ENCODE data around the gene POLR2B.
"Not testable (repeated sequence)": the region's sequence is repeated elsewhere in the genome, so short reads cannot be mapped to it uniquely, and the experiment has no call there.

POLR2B gene
- 157 to 372 (median 317) reads per million in 9 experiments for total RNA-seq

DNA sequence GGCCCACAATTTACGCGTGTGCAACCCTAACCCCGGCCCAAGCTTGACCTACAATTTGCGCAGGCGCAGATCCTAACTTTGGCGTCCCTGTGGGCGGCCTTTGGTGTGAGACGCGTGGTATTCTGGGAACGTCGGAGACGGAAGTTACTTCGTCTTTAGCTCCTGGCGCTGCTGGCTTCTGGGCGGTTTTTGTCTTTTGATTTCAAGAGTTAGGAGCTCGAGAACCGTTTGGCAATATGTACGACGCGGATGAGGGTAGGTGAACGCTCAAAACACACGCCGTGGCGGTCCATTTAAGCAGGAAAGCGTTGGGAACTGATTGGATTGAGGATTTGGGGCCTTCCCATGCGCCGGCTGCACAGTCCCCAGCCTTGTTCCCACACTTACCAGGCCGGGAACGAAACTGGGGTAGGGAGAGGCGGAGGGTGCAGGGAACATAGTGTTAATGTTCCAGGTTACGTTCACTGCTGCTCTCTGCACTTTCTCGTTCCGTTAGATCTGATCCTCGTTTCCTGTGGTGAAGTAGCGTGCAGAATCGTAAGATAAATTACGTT is at the start of gene POLR2B:
Gene POLR2B (plus strand): TSS at position 147 of the 554 bp plus-strand sequence. CDS start 90 bp downstream, at position 237.
- Mint-ChIP-seq H3K4me3 (peak within 1 kb of the TSS; percentile 100), H3K27me3 (no peaks in the 10 kb centered on the region), H3K4me1 (ENCODE audit: low read depth in 2 of 2) (peaks cover 48 to 68% of the 10 kb centered on the region in 2 donors), H3K9me3 (no peaks in the 10 kb centered on the region), H3K27ac (peak within 1 kb of the TSS; percentile 99), H3K36me3 (ENCODE audit: insufficient read depth) (peaks cover 52% of the 10 kb centered on the region)
- DNase-seq, result peak; percentile 67 to 75 (median 73)
- peak; percentile 43 for ATAC-seq (replicated peaks)

DNA sequence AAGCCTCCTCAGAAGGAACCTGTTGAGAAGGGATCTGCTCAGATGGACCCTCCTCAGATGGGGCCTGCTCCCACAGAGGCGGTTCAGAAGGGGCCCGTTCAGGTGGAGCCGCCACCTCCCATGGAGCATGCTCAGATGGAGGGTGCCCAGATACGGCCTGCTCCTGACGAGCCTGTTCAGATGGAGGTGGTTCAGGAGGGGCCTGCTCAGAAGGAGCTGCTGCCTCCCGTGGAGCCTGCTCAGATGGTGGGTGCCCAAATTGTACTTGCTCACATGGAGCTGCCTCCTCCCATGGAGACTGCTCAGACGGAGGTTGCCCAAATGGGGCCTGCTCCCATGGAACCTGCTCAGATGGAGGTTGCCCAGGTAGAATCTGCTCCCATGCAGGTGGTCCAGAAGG is 48.1 kb upstream of the POLR2B start:
- peaks cover 10 to 30% of the 10 kb centered on the region in 2 donors for H3K4me1 Mint-ChIP-seq (ENCODE audit: low read depth in 2 of 2)
- no peak overlapping the region for H3K4me3 Mint-ChIP-seq
- no peaks in the 10 kb centered on the region for H3K9me3 Mint-ChIP-seq
- DNase-seq (no peak), ATAC-seq (replicated peaks) (no peak)
- peak overlapping the region; percentile 29 to 44 for H3K27ac Mint-ChIP-seq
- H3K27me3 Mint-ChIP-seq, result no peaks in the 10 kb centered on the region
- peaks cover 60% of the 10 kb centered on the region for H3K36me3 Mint-ChIP-seq (ENCODE audit: insufficient read depth)

DNA sequence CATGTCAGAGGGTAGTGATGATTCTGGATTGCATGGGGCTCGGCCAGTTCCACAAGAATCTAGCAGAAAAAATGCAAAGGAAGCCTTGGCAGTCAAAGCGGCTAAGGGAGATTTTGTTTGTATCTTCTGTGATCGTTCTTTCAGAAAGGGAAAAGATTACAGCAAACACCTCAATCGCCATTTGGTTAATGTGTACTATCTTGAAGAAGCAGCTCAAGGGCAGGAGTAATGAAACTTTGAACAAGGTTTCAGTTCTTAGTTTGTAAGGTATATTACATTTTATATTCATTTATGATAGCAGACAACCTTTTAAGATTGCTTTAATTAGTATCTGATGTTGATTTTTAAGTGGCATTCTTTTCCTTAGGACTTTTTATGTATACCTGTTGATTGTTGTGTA is 46.8 kb upstream of the POLR2B start:
- Mint-ChIP-seq H3K4me1 (ENCODE audit: low read depth in 2 of 2) (peaks cover 10 to 31% of the 10 kb centered on the region in 2 donors), H3K27ac (peak overlapping the region in 1 of 2 donors; percentile 31), H3K27me3 (no peaks in the 10 kb centered on the region), H3K4me3 (no peak overlapping the region), H3K9me3 (no peaks in the 10 kb centered on the region), H3K36me3 (ENCODE audit: insufficient read depth) (peaks cover 57% of the 10 kb centered on the region)
- no peak for ATAC-seq (replicated peaks)
- no peak for DNase-seq

DNA sequence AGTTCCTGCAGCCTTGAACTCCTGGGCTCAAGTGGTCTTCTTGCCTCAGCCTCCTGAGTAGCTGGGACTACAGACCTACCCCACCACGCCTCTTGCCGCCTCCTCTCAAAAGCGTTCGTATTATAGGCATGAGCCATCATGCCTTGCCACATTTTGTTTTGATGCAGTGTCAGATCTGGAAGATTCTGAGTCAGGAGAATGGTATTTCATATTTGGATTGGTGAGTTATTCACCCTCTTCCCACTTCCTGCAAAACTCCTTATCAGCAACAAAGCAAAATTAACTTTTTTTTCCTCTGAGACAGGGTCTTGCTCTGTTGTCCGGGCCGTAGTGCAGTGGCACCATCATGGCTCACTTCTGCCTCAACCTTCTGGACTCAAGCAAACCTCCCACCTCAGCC is 41.4 kb upstream of the POLR2B start:
- H3K36me3 Mint-ChIP-seq (ENCODE audit: insufficient read depth), result peaks cover 35% of the 10 kb centered on the region
- no peak overlapping the region for H3K27ac Mint-ChIP-seq
- DNase-seq (no peak), ATAC-seq (replicated peaks) (no peak)
- no peak overlapping the region for H3K4me3 Mint-ChIP-seq
- H3K27me3 Mint-ChIP-seq, result no peaks in the 10 kb centered on the region
- H3K4me1 Mint-ChIP-seq (ENCODE audit: low read depth in 2 of 2), result peaks cover 0 to 20% of the 10 kb centered on the region in 2 donors
- no peaks in the 10 kb centered on the region for H3K9me3 Mint-ChIP-seq

DNA sequence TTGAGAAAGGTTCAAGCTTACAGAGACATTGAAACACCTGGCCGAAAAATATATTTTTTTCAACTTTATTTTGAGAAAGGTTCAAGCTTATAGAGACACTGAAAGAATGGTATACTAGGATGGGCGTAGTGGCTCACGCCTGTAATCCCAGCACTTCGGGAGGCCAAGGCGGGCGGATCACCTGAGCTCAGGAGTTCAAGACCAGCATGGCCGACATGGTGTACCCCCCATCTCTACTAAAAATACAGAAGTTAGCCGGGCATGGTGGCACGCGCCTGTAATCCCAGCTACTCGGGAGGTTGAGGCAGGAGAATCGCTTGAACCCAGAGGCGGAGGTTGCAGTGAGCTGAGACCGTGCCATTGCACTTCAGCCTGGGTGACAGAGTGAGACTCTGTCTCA is 38.9 kb upstream of the POLR2B start:
- peaks cover 29% of the 10 kb centered on the region for H3K36me3 Mint-ChIP-seq (ENCODE audit: insufficient read depth)
- not testable (repeated sequence) for ATAC-seq (replicated peaks); H3K9me3 Mint-ChIP-seq; H3K27ac Mint-ChIP-seq; DNase-seq; H3K4me3 Mint-ChIP-seq; H3K27me3 Mint-ChIP-seq
- peaks cover 0 to 11% of the 10 kb centered on the region in 2 donors for H3K4me1 Mint-ChIP-seq (ENCODE audit: low read depth in 2 of 2)

DNA sequence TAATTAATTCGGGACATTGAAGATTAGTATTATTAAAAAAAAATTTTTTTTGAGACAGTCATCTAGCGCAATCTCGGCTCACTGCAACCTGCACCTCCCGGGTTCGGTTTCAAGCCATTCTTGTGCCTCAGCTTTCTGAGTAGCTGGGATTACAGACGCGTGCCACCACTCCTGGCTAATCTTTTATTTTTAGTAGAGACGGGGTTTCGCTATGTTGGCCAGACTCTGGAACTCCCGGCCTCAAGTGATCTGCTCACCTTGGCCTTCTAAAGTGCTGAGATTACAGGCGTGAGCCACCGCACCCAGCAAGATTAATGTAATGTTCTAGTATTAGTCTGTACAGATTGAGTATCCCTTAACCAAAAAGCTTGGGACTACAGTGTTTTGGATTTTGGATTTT is 38.3 kb upstream of the POLR2B start:
- Mint-ChIP-seq H3K4me3 (no peak overlapping the region), H3K27ac (no peak overlapping the region), H3K27me3 (no peaks in the 10 kb centered on the region), H3K36me3 (ENCODE audit: insufficient read depth) (peaks cover 29% of the 10 kb centered on the region), H3K4me1 (ENCODE audit: low read depth in 2 of 2) (peaks cover 0 to 11% of the 10 kb centered on the region in 2 donors), H3K9me3 (no peaks in the 10 kb centered on the region)
- no peak for DNase-seq
- no peak for ATAC-seq (replicated peaks)

DNA sequence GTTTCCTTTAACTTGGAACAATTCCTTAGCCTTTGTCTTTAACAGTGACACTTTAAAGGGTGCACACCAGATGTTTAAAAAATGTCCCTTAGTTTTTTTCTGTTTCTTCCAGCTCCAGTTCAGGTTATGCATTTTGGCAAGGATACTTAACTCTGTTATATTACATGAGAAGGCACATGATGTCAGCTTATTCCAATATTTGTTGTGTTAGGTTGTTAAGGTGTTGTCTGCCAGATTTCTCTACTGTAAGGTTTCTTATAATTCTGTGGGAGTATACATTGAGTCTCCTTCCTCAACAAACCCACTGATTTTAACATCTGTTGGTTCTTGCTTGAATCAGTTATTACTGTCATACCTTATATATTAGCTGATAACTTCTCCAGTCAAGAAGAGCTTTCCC is 37.7 kb upstream of the POLR2B start:
- Mint-ChIP-seq H3K4me1 (ENCODE audit: low read depth in 2 of 2) (peaks cover 0 to 11% of the 10 kb centered on the region in 2 donors), H3K9me3 (no peaks in the 10 kb centered on the region), H3K36me3 (ENCODE audit: insufficient read depth) (peaks cover 29% of the 10 kb centered on the region), H3K27me3 (no peaks in the 10 kb centered on the region), H3K27ac (peak overlapping the region in 1 of 2 donors; percentile 71), H3K4me3 (no peak overlapping the region)
- ATAC-seq (replicated peaks) (no peak), DNase-seq (no peak)

DNA sequence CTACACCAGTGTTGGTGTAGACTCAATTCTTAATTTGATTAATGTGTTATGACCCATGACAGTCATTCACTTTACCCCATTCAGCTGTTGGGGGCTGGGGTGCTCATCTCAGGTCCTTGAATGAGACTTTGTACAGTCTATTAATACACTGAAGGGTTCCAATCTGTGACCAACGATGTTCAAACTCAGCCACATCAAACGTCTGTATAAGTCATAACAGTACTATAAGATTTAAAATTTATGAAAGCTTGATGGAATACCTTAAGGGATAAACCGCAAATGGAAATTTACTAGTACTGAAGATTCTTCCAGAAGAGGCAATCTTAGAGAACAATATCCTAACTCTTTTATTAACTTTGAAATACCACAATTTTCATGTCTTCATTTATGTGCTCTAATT is 37.3 kb upstream of the POLR2B start:
- peaks cover 26% of the 10 kb centered on the region for H3K36me3 Mint-ChIP-seq (ENCODE audit: insufficient read depth)
- DNase-seq (no peak), ATAC-seq (replicated peaks) (no peak)
- H3K9me3 Mint-ChIP-seq, result no peaks in the 10 kb centered on the region
- H3K27ac Mint-ChIP-seq, result peak overlapping the region in 1 of 2 donors; percentile 71
- H3K4me1 Mint-ChIP-seq (ENCODE audit: low read depth in 2 of 2), result peaks cover 0 to 11% of the 10 kb centered on the region in 2 donors
- no peaks in the 10 kb centered on the region for H3K27me3 Mint-ChIP-seq
- H3K4me3 Mint-ChIP-seq, result no peak overlapping the region

DNA sequence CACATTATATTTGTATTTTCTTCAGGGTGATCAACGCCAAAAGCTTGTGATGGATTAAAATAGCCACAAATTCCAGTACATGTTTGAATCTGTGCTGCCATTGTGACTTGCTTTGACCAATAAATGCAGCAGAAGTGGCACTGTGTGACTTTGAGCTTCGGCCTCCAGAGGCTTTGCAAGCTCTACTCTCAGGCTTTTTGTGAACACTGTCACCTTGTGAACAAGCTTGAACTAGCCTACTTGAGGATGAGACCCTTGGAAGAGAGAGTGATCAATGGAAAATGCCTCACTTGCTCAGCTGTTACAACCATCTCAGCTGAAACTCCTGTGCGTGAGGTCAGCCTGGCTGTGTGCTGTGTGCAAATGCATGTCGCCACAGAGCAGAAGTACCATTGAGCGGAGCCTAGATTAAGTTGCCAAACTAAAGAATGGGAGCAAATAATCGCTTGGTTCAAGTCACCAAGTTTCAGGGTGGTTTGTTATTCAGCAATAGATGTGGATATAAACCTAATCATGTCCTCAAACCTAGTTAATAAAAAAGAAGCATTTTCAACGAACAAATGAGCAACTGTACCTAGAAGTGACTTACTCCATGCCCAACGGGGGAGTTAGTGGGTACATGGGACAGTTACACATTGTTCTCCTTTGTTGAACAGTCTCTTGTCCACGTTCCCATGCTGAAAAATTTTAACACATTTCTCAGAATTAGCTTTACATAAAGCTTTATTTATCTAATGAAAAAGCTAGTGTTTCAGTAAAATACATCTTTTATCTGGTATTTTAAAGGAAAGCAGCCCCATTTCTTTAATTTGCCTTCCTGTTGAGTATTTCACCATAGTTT is 24.8 kb upstream of the POLR2B start:
- Mint-ChIP-seq H3K27me3 (no peaks in the 10 kb centered on the region), H3K4me1 (ENCODE audit: low read depth in 2 of 2) (no peaks in the 10 kb centered on the region), H3K36me3 (ENCODE audit: insufficient read depth) (no peaks in the 10 kb centered on the region), H3K9me3 (no peaks in the 10 kb centered on the region), H3K4me3 (no peak overlapping the region), H3K27ac (no peak overlapping the region)
- DNase-seq, result no peak
- ATAC-seq (replicated peaks), result no peak

DNA sequence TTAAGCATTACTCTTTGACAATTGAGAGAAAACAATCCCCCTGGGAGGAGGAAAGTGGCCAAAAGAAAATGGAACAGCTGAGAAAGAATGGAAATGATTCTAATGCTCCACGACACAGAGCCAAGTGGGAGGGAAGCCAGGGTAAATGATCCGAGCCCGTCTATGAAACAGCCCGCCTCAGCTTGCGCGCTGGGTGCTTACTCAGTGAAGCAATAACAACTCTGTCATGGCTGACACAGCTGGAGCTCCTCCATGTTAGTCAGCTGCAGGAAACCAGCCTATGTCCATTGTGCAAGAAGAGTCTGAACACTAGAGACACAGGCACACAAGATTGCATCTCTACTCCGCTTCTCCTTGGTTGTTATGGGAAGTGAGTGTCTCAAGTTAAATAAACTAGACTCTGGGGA is 20.6 kb upstream of the POLR2B start:
- no peaks in the 10 kb centered on the region for H3K9me3 Mint-ChIP-seq
- ATAC-seq (replicated peaks), result no peak
- H3K27ac Mint-ChIP-seq, result no peak overlapping the region
- H3K36me3 Mint-ChIP-seq (ENCODE audit: insufficient read depth), result peaks cover 22% of the 10 kb centered on the region
- no peak overlapping the region for H3K4me3 Mint-ChIP-seq
- DNase-seq, result no peak
- no peaks in the 10 kb centered on the region for H3K4me1 Mint-ChIP-seq (ENCODE audit: low read depth in 2 of 2)
- no peaks in the 10 kb centered on the region for H3K27me3 Mint-ChIP-seq

DNA sequence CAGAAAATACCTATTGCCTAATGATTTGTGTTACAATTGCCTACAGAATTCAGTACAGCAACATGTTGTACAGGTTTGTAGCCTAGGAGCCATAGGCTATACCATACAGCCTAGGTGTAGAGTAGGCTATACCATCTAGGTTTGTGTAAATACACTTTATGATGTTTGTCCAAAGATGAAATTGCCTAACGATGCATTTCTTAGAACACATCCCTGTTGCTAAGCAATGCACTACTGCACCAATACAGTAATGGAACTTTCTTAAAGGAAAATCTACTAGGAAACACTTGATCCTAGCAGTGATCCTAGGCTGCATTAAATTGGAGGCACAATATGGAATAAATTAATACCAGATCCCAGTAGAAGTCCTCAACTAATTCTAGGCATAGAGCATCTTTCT is 19.6 kb upstream of the POLR2B start:
- peaks cover 32% of the 10 kb centered on the region for H3K36me3 Mint-ChIP-seq (ENCODE audit: insufficient read depth)
- H3K27ac Mint-ChIP-seq, result no peak overlapping the region
- H3K4me1 Mint-ChIP-seq (ENCODE audit: low read depth in 2 of 2), result no peaks in the 10 kb centered on the region
- no peak overlapping the region for H3K4me3 Mint-ChIP-seq
- H3K9me3 Mint-ChIP-seq, result no peaks in the 10 kb centered on the region
- ATAC-seq (replicated peaks) (no peak), DNase-seq (no peak)
- no peaks in the 10 kb centered on the region for H3K27me3 Mint-ChIP-seq

DNA sequence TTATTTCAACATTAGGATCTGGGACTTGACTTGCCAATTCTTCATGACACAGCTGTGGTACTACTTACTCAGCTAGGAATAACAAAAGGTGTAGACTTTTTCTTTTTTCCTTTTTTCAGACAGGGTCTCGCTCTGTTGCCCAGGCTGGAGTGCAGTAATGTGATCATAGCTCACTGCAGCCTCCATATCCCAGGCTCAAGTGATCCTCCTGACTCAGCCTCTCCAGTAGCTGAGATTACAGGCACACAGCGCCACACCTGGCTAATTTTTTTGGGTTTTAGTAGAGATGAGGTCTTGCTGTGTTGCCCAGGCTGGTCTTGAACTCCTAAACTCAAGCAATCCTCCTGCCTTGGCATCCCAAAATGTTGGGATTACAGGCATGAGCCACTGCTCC is 17.6 kb upstream of the POLR2B start:
- ATAC-seq (replicated peaks), result no peak
- Mint-ChIP-seq H3K27me3 (no peaks in the 10 kb centered on the region), H3K27ac (no peak overlapping the region), H3K9me3 (no peaks in the 10 kb centered on the region), H3K36me3 (ENCODE audit: insufficient read depth) (peaks cover 52% of the 10 kb centered on the region), H3K4me3 (no peak overlapping the region), H3K4me1 (ENCODE audit: low read depth in 2 of 2) (no peaks in the 10 kb centered on the region)
- no peak for DNase-seq

DNA sequence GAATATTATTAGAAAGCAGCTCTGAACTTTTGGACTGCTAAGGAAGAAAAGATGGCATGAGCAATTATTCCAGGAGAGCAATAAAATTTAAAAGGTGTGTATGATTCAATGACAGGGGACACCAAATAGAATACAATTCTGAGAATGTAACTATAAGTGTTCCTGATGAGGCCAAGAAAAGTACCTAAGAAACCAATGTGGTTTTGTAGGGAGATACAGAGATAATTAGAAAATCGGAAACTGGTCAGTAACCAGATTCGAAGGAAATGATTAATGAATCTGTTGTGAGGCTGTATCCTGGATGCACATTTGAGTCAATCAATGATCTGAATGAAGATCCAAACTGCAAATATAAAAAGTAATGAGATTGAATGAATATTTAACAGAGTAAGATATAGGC is 7.3 kb upstream of the POLR2B start:
- no peaks in the 10 kb centered on the region for H3K9me3 Mint-ChIP-seq
- peaks cover 79% of the 10 kb centered on the region for H3K36me3 Mint-ChIP-seq (ENCODE audit: insufficient read depth)
- H3K4me3 Mint-ChIP-seq, result no peak overlapping the region
- no peak for DNase-seq
- no peak for ATAC-seq (replicated peaks)
- no peak overlapping the region for H3K27ac Mint-ChIP-seq
- no peaks in the 10 kb centered on the region for H3K27me3 Mint-ChIP-seq
- peaks cover 18 to 28% of the 10 kb centered on the region in 2 donors for H3K4me1 Mint-ChIP-seq (ENCODE audit: low read depth in 2 of 2)

DNA sequence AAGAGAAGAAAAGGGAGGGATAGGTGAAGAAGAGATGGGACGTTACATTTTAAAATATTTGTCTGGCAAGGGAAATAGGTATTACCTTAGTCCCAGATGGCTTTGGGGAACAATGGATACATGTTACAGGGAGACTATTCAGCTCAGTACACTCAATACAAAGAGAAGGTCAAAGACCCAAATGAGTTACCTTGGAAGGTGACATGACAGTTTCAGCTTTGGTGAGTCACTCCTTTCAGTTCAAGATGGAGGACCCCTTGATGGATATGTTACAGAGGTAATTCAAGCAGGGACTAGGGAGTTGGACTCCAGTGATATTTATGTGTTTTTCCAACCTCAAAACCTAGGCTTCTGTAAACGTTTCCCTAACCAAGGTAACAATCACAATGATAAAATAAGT is 6.3 kb upstream of the POLR2B start:
- no peak overlapping the region for H3K4me3 Mint-ChIP-seq
- ATAC-seq (replicated peaks) (no peak), DNase-seq (no peak)
- H3K4me1 Mint-ChIP-seq (ENCODE audit: low read depth in 2 of 2), result peaks cover 22 to 31% of the 10 kb centered on the region in 2 donors
- no peaks in the 10 kb centered on the region for H3K27me3 Mint-ChIP-seq
- H3K36me3 Mint-ChIP-seq (ENCODE audit: insufficient read depth), result peaks cover 78% of the 10 kb centered on the region
- no peaks in the 10 kb centered on the region for H3K9me3 Mint-ChIP-seq
- no peak overlapping the region for H3K27ac Mint-ChIP-seq

Measured in effector memory CD8-positive, alpha-beta T cell (primary cell).